ENCODE measurements around the gene FGFR3.

FGFR3 gene

DNA sequence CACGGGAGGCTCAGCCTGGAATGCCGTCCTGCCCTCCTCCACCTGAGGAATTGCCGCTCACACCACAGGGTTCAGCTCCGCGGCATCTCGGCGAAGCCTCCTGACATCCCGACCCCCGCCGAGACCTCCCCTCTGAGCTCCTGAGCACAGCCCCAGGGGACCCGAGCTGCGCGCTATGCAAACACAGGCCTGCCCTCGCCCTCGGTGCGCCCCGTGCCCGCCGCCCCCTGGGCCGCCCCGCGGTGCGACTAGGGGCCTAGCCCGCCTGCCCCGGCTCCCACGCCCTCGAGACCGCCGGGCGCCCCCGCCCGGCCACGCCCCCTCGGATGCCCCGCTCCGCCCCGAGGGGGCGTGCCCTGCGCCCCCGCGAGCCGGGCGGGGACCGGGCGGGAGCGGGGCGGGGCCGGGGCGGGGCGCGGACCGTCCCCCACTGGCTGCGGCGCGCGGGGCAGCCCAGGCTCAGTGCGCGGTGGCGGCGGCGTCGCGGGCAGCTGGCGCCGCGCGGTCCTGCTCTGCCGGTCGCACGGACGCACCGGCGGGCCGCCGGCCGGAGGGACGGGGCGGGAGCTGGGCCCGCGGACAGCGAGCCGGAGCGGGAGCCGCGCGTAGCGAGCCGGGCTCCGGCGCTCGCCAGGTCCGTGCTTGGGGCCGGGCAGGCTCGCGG is at the start of gene FGFR3:
FGFR3 (plus strand) TSS at position 462 of the 664 bp plus-strand sequence. CDS start 642 bp downstream, outside the sequence.
- DNase-seq = no peak

DNA sequence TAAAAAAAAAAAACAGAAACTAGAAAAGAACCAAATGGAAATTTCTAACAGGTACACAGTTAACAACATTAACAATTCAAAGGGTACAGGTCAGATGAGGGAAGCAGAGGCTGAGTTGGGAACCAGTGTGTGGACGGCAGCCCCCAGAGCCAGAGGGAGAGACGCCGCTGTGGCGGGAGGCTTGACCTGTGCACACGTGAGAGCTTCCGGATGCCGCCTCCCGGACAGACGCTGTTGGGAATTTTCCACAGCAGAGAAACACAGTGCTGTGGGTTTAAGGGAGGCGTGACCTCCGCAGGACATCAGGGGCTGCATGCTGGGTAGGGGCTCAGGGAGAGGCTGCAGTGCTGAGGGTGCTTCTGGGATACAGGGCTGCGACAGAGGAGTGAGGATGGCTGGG is 49.5 kb upstream of the FGFR3 start:
- DNase-seq = no peak

DNA sequence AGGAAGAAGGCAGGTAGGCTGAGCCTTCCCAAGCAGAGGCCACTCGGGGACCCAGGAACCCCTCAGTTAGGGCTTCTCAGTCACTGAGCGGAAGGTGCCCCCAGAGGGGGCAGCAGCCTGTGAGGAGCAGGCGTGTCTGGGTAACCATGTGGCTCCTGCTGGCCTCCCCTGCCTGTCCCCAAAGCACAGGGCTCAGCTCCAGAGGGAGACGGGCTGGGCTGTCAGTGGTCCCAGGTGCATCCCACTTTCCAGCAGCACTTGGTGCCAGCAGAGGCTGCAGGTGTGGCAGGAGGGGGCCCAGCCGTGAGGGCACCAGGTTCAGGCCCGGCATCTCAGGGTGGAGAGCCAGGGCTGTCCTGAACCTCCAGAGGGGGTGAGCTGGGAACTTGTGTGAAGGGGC is 49.1 kb upstream of the FGFR3 start:
- DNase-seq = no peak

- DNase-seq = no peak
Measured at GRCh38 chr4:1744552-1744951, 48.5 kb upstream of the FGFR3 start.

DNA sequence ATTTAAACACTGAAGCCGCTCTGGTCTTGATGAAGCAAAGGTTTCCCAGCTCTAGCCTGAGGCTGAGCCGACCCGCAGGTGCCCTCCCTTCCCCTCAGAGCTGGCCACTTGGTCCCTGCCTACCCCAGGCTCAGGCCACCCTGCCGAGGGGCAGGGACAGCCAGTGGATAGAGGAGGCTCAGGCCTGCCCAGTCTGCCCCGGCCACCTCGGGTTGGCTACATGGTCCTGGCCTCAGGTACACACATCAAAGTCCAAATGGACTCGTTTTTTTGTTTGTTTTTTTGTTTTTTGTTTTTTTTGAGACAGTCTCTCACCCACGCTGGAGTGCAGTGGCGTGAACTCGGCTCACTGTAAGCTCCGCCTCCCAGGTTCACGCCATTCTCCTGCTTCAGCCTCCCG is 47.9 kb upstream of the FGFR3 start:
- no peak for DNase-seq

DNA sequence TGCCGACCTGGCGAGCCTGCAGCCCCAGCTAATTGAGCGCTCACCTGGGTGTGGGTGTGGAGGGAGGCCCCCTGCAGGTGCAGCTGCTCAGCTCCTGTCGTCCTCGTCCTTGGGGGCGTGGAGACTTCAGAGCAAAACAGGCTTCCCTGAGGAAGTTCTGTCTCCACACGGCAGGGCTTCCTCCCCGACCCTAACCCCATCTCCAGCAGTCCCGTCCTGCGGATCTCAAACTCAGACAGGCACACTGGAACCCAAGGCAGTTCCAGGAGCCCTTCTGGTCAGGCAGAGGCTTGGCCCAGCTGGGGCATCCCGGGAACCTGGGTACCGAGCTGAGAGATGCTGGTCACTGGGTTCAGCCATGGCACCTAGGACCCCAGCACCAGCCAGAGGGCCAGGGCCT is 47.4 kb upstream of the FGFR3 start:
- no peak for DNase-seq

GRCh38 chr4:1746265-1746691 is 46.8 kb upstream of the FGFR3 start:
- DNase-seq = no peak

DNA sequence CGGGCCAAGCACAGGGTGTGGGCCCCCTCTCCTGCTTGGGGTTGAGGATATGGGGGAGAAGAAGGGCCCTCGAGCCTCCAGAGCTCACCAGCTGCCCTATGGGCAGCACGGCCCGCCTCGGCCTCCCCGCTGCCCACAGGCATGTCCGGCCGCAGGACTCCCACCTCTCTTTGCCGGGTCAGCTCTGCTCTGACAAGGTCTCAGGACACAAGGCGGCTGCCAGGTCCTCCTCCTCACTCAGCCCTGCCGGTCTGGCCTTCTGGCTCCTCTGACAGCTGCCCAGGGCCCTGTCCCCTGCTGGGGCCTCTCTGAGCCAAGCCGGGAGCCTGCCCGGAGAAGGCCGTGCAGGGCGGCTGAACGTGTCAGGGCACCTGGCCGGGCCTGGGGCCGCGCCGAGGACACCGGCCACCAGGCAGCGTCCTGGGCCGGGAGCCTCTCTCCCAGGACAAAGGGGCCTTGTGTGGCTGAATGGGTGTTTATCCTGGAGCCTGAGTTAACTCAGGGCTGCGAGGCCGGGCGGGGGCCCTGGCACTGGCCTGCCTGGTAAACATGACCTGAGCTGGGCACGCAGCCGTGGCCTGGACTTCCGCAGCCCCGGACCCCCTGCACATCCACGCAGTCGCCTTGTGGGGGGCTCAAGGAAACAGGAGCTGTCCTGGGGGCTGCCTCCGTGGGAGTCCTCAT is 46.0 kb upstream of the FGFR3 start:
- DNase-seq = no peak

GRCh38 chr4:1747603-1747967 is 45.5 kb upstream of the FGFR3 start:
- no peak for DNase-seq

DNA sequence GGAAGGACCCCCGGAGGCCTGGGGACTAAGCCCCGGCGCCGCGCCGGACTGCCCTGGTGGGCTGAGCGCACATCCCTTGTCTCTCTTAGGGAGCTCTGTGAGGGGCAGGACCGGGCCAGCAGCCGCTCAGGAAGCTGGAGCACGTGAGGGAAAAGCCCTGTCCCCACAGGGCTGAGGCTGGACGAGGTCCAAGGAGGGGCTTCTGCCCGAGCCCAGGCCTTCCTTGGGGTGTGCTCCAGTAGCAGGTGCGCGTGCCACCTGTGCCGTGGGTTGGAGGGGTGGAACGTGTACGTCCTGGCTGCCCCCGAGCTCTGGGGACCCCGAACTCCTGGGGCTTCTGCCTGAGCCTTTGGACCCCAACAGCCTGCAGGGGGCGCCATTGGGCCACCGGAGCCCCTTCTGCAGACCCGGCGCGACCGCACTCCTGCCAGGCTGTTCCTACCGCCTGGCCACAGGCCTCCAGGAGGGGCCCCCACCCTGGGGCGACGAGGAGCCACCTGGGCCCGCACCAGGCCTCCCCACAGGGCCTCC is 44.6 kb upstream of the FGFR3 start:
- no peak for DNase-seq

DNA sequence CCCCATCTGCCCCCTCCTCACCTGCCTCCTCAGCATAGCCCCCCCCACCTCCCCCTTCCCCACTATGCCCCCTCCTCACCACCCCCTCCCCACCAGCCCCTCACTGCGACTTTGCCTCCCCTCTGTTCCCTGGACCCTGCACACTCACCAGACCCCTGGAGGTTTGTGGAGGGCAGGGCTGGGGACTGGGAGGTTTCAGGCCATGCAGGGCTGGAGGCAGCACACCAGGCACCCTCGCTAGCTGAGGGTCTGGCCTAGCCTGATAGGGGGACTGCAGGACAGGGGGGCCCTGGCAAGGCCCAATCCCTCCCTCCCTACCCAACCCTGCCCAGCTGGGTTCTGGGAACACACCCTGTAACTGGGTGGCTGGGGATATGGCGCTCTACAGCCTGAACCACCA is 43.7 kb upstream of the FGFR3 start:
- DNase-seq = no peak

- DNase-seq = no peak
Measured at GRCh38 chr4:1749826-1750225, 43.3 kb upstream of the FGFR3 start.

DNA sequence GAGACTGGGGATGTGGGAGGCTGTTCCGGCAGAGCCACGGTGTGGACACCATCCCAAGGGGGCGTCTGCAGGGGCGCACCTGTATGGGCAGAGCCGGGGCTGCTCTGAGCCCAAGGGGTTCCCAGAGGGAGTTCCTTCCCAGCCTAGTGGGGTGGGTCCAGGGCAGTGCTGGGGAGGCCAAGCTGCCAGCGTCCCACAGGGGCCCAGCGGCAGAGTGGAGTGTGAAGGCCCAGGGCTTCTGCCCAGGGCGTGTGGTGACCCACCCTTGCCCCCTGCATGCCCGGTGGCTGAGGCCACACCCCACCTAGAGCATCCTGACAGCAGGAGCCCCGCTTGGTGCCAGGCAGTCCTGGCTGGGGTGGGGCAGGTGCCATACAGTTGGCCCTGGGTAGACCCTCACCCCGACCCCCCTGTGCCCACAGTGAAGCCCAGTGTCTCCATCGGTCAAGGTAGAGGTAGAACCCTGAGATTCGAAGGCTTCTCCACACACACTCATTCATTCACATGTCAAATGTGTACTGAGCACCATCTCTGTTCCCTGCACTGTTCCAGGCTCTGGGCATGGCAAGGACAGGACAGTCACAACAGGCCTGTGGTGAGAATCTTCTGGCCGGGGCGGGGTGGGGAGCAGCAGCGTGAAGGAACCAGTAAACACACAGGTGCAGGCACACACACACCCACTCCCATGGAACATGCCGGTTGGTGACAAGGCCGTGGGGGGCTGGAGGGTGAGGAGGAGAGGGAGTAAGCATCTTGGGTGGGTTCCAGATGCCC is 42.5 kb upstream of the FGFR3 start:
- DNase-seq = no peak

GRCh38 chr4:1751155-1751918 is 41.8 kb upstream of the FGFR3 start:
- DNase-seq = no peak

DNA sequence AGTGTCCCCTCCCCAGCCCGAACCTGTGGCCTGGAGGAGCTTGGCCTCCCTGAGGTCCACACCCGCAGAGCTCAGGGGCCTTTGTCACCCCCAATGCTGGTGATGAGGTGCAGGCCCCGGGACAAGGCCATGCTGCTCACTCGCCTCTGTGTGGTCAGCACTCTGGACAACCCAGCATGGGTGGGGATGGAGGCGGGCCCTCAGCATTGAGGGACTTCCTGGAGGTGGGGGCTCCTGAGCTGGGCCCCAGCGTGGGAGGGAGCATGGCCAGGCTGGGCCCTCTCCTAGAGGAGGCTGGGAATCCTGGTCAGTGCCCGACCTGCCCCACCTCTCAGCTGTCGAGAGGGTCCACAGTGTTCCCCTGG is 41.2 kb upstream of the FGFR3 start:
- DNase-seq = no peak

GRCh38 chr4:1752284-1753041 is 40.6 kb upstream of the FGFR3 start:
- no peak for DNase-seq

- no peak for DNase-seq
Measured at GRCh38 chr4:1753294-1753696, 39.8 kb upstream of the FGFR3 start.

DNA sequence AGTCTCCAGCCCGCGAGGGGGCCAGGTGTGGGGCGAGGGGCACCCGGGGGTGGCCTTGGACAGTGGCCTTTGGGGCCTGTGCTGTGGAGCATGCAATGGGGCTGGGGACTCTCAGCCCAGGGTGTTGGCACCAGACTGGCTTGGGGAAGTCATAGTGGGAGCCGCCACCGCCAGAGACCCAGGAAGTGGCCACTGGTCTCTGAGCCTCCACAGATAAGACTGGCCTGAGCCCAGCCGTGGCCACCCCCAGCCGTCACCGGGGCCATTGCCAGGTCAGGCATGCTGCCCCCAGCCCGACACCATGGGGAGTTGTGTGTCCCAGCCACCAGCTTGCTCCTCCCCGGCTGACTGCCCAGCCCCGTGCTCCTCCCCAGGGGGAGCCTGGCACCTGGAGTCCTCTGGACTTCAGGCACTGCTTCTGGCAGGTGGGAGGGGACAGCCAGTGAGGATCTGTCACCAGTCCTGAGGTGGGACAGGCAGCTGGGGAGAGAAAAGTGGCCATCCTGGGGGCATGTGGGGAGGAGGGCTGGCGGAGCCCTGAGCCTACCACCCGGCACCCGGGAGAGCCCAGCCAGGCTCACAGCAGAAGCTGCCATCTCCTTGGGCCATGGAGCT is 39.3 kb upstream of the FGFR3 start:
- no peak for DNase-seq

- no peak for DNase-seq
Measured at GRCh38 chr4:1754336-1754735, 38.8 kb upstream of the FGFR3 start.

DNA sequence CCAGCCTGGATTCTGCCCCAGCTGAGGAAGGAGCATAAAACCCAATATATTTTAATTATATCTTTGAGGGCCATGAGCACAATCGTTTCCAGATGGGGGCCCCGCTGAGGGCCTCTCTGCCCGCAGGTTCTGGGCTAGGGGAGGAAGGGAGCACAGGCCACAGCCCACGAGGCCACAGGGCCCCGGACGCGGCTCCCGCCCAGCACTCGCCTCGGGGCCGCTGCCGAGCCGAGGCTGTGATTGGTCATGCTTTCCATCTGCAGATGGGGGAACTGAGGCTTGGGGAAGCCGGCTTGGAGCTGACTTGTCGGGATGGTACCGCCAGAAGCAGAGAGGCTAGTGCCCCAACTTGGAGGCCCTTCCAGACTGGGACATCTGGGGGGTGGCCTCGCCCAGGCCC is 37.8 kb upstream of the FGFR3 start:
- no peak for DNase-seq

DNA sequence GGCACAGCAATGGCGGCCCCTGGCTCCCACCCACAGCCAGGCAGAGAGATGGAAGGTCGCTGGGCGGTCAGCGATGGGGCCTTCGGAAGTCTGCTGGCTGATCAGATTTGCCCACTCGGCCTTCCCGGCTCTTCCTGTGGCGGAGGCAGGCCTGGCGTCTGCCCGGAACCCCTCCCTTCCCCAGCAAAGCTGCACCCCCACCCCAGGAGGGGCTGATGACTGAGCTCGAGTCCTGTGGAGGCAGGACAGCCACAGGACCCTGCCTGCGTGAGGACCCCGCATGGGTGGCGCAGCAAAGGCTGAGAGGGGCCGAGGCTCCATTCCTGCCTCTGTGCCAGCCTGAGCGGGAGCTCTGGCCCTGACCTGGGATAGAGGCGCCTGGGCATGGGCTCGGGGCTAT is 37.0 kb upstream of the FGFR3 start:
- DNase-seq = no peak
